Activated B cell treated with CpG ODN at 0.5 μM for 24 hours (primary cell): ENCODE results near the gene NHS. TPM values are rescaled to one million over a fixed set of nuclear protein-coding genes. Genes with fewer than 3 reads are reported as not detected.

Source experiments
- ATAC-seq: fragments of 200-7000 bp; cut with Tn5 transposase; one replicate; pipeline ENCODE4 v1.10.0; 2021; ENCODE audit warnings: low read depth, mild to moderate bottlenecking, moderate library complexity
- CTCF ChIA-PET: fragments of 350-600 bp; sonication (Branson Sonifier 250); formaldehyde crosslinking; loops from one replicate; lab custom pipeline; 2021; ENCODE audit warnings: antibody characterized with exemption; lab: Charles Lee
- POLR2A ChIA-PET: fragments of 350-600 bp; sonication (Branson Sonifier 250); formaldehyde crosslinking; loops from one replicate; lab custom pipeline; 2021; ENCODE audit warnings: antibody characterized with exemption; lab: Charles Lee
- DNase-seq: peaks from one replicate; pipeline ENCODE4 v3.0.0; 2022
- H3K27ac Mint-ChIP-seq: one replicate; pipeline ENCODE4 v1.8.0; 2020; ENCODE audit warnings: mixed read lengths
- H3K27me3 Mint-ChIP-seq: one replicate; pipeline ENCODE4 v1.8.0; 2021; ENCODE audit warnings: mixed read lengths
- H3K36me3 Mint-ChIP-seq: one replicate; pipeline ENCODE4 v1.8.0; 2021; ENCODE audit warnings: low read depth, mixed read lengths
- H3K4me1 Mint-ChIP-seq: one replicate; pipeline ENCODE4 v1.8.0; 2021; ENCODE audit warnings: mixed read lengths
- H3K4me3 Mint-ChIP-seq: one replicate; pipeline ENCODE4 v1.8.0; 2020; ENCODE audit warnings: mild to moderate bottlenecking, mixed read lengths
- H3K9me3 Mint-ChIP-seq: one replicate; pipeline ENCODE4 v1.8.0; 2020; ENCODE audit warnings: mixed read lengths
- CTCF ChIP-seq: fragments of 200-600 bp; IDR thresholded peaks from one replicate; pipeline ENCODE4 v1.8.0; 2022; ENCODE audit warnings: antibody characterized with exemption, mild to moderate bottlenecking
- intact Hi-C: fragments of 100-400 bp; cut with micrococcal nuclease; formaldehyde crosslinking; loops from one replicate; pipeline ENCODE4 v1.15.1; 2024
- total RNA-seq: library from RNA; stranded (reverse); gene quantifications from 2 replicates; pipeline ENCODE4 v1.2.3, GENCODE V29; 2022

NHS gene
- total RNA-seq, 1 donor from 2014 or later = not detected

DNA sequence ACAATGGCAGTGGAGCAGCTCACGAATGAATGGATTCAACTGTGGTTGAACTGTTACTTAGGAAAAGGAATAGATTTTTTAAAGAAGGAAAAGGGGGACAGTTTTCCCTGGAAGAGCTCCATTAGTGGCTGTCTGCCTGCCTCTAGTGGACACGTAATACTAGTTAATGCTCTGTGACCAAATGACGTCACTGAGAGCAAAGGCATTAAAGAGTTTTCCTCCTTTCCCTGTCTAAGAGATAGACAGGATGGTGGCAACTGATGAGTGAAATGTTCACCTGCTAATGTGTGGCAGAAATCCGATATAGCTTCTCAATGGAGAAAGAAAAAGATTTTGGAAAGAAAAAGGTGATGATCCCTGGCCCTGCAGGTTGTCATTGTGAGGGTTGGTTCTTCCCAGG is 310.0 kb downstream of the NHS start:
- H3K36me3 Mint-ChIP-seq = no peaks in the 10 kb centered on the region
- no peaks in the 10 kb centered on the region for H3K4me1 Mint-ChIP-seq
- no peak overlapping the region for H3K27ac Mint-ChIP-seq
- TF ChIP-seq CTCF = no peak
- ATAC-seq = no peak
- peaks cover 4% of the 10 kb centered on the region for H3K27me3 Mint-ChIP-seq
- no peaks in the 10 kb centered on the region for H3K9me3 Mint-ChIP-seq
- POLR2A ChIA-PET = no interaction called here
- intact Hi-C loops = no loop called here
- H3K4me3 Mint-ChIP-seq = no peak overlapping the region
- CTCF ChIA-PET = no interaction called here
- DNase-seq = no peak

DNA sequence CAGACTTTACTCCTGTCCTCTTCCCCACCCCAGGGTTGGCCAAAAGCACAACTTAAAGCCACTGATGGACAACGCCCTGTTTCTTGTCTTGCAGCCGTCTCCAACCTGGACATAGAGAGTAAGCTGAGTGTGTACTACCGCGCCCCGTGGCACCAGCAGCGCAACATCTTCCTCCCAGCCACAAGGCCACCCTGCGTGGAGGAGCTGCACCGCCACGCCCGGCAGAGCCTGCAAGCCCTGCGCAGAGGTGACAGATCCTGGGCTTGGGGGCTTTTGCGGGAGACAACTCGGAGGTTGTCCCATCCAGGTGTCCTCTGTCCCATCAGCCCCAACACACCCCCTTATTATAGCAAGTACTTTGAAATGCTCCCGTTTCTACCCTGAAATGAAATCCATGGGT is 312.6 kb downstream of the NHS start:
- no peak overlapping the region for H3K4me3 Mint-ChIP-seq
- POLR2A ChIA-PET = no interaction called here
- no peaks in the 10 kb centered on the region for H3K4me1 Mint-ChIP-seq

DNA sequence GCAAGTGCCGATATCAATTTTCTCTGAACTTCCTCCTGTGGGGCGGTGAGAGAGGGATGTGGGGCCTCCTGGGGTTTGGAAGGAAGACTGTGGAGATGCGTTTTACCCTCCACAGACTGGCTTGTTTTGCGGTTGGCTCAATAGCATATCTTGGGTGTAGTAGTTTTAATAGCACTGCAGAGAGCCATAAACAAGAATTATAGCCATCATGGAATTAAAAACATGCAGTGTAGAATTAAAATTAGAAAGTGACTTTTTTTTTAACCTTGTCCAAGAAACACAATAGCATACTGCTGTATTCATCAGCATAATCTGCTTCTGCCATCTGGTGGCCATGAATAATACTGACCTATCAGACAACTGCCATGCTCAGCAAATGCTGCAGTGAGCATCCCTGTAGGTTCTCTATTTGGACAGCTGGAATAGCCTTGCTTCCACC is 315.0 kb downstream of the NHS start:
- DNase-seq (no peak), ATAC-seq (peak; percentile 40)
- H3K9me3 Mint-ChIP-seq = no peaks in the 10 kb centered on the region
- H3K4me3 Mint-ChIP-seq = no peak overlapping the region
- CTCF ChIA-PET = interaction anchor here (0.6 to 1.6 kb wide), 3 partner anchors 448 to 933 kb away, joined by 4 to 5 read pairs (median 4); no protein-coding TSS in a partner anchor
- no peaks in the 10 kb centered on the region for H3K4me1 Mint-ChIP-seq
- POLR2A ChIA-PET = no interaction called here
- no peak for TF ChIP-seq CTCF
- H3K36me3 Mint-ChIP-seq = no peaks in the 10 kb centered on the region
- H3K27ac Mint-ChIP-seq = no peak overlapping the region
- intact Hi-C loops = no loop called here
- H3K27me3 Mint-ChIP-seq = peaks cover 5% of the 10 kb centered on the region

More for the DNA sequence above, 312.6 kb downstream of the NHS start:
- no peak for DNase-seq
- ATAC-seq = no peak
- TF ChIP-seq CTCF = no peak
- H3K27me3 Mint-ChIP-seq = peaks cover 5% of the 10 kb centered on the region
- CTCF ChIA-PET = no interaction called here
- no peak overlapping the region for H3K27ac Mint-ChIP-seq
- no peaks in the 10 kb centered on the region for H3K9me3 Mint-ChIP-seq
- intact Hi-C loops = no loop called here
- no peaks in the 10 kb centered on the region for H3K36me3 Mint-ChIP-seq

GRCh38 chrX:17692709-17693346 is 317.8 kb downstream of the NHS start:
- peaks cover 4% of the 10 kb centered on the region for H3K27me3 Mint-ChIP-seq
- CTCF ChIA-PET = no interaction called here
- no peaks in the 10 kb centered on the region for H3K36me3 Mint-ChIP-seq
- ATAC-seq (no peak), DNase-seq (no peak)
- H3K4me1 Mint-ChIP-seq = no peaks in the 10 kb centered on the region
- no peak for TF ChIP-seq CTCF
- intact Hi-C loops = no loop called here
- H3K4me3 Mint-ChIP-seq = no peak overlapping the region
- no peak overlapping the region for H3K27ac Mint-ChIP-seq
- no peaks in the 10 kb centered on the region for H3K9me3 Mint-ChIP-seq
- POLR2A ChIA-PET = no interaction called here

DNA sequence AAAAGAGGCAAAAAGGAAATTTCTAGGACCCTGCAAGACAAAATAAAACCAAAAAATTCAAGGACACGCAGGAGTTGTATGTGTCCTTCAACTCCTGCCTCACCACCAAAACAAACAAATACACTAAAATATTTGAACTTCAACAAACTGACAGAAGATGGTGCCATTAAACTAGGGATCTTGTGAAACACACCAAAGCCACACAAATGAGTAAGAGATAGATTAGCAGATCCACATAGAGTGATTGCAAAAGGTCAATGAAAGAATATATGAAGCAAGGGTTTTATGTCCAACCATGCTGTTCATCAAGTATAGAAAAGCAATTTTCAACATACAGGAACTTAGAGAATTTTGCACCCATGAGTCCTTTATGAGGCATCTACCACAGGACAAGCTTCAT is 322.2 kb downstream of the NHS start:
- Mint-ChIP-seq H3K27ac (no peak overlapping the region), H3K27me3 (peaks cover 3% of the 10 kb centered on the region), H3K4me3 (no peak overlapping the region), H3K36me3 (no peaks in the 10 kb centered on the region), H3K9me3 (no peaks in the 10 kb centered on the region), H3K4me1 (no peaks in the 10 kb centered on the region)
- TF ChIP-seq CTCF = no peak
- intact Hi-C loops = no loop called here
- ChIA-PET POLR2A (no interaction called here), CTCF (no interaction called here)
- DNase-seq = no peak
- no peak for ATAC-seq
